H1 (cell line): Measurements from ENCODE around the gene DYNAP. TPM values are rescaled to one million over a fixed set of nuclear protein-coding genes. Genes with fewer than 3 reads are reported as not detected.
A peak's percentile ranks its signal among the peaks of the same experiment; 100 is the strongest.

Experiments
- CTCF ChIA-PET: fragments of 300-600 bp; sonication (Branson Sonifier 250); formaldehyde crosslinking; loops from one replicate; lab custom pipeline; 2021; ENCODE audit not compliant: partially characterized antibody; lab: Charles Lee
- POLR2A ChIA-PET: fragments of 300-600 bp; sonication (Branson Sonifier 250); formaldehyde crosslinking; loops from one replicate; lab custom pipeline; 2021; ENCODE audit warnings: inconsistent platforms; ENCODE audit not compliant: partially characterized antibody; lab: Charles Lee
- DNase-seq, 2 experiments: peaks; one replicate each; pipeline versions ENCODE4 v3.0.0 to v3.0.0-alpha.2; 2010 to 2022; ENCODE audit warnings: low spot score in 2 of 2, low read depth in 1 of 2, mixed read lengths in 1 of 2
- FAIRE-seq: peaks from 2 replicates; lab custom pipeline; 2011; peaks lifted over from hg19 to GRCh38; lab: Jason Lieb, UNC
- H2AFZ ChIP-seq: 2 replicates; pipeline ENCODE4 v1.8.1; 2012; ENCODE audit warnings: low read length, inconsistent platforms
- H2AK5ac ChIP-seq: 2 replicates; pipeline ENCODE4 v1.6.1; 2013; ENCODE audit warnings: low read depth, low read length
- H2BK120ac ChIP-seq: replicated peaks from 2 replicates; pipeline ENCODE3; 2013; ENCODE audit warnings: low read depth, low read length, inconsistent platforms
- H2BK12ac ChIP-seq: 2 replicates; pipeline ENCODE4 v1.6.1; 2013; ENCODE audit warnings: low read depth, low read length
- H2BK15ac ChIP-seq: 2 replicates; pipeline ENCODE4 v1.6.1; 2013; ENCODE audit warnings: low read length
- H2BK20ac ChIP-seq: 2 replicates; pipeline ENCODE4 v1.6.1; 2013; ENCODE audit warnings: low read length
- H2BK5ac ChIP-seq: 2 replicates; pipeline ENCODE4 v1.6.1; 2013; ENCODE audit warnings: low read depth, low read length
- H3K14ac ChIP-seq: 2 replicates; pipeline ENCODE4 v1.6.1; 2013; ENCODE audit warnings: inconsistent platforms; ENCODE audit not compliant: insufficient read length
- H3K18ac ChIP-seq: 2 replicates; pipeline ENCODE4 v1.6.1; 2013; ENCODE audit warnings: low read length; ENCODE audit errors: extremely low read depth
- H3K23ac ChIP-seq: 2 replicates; pipeline ENCODE4 v1.6.1; 2013; ENCODE audit warnings: inconsistent platforms; ENCODE audit not compliant: insufficient read length
- H3K23me2 ChIP-seq: 2 replicates; pipeline ENCODE4 v1.6.1; 2013; ENCODE audit warnings: low read depth, low read length
- H3K27ac ChIP-seq: 2 replicates; pipeline ENCODE4 v1.6.1; 2011; ENCODE audit warnings: low read depth, low read length, inconsistent platforms
- H3K27me3 ChIP-seq, 4 experiments: replicated peaks in 1 of 4; 1 replicate in 1 of 4; 2 replicates in 3 of 4; pipeline versions ENCODE4 v1.6.1 to v1.8.1; 2011 to 2013; ENCODE audit warnings: low read length in 3 of 4, mild to moderate bottlenecking in 3 of 4, inconsistent platforms in 2 of 4, mixed read lengths in 2 of 4, moderate library complexity in 1 of 4; ENCODE audit not compliant: control insufficient read depth in 3 of 4, insufficient read depth in 3 of 4; ENCODE audit errors: extremely low read depth in 1 of 4
- H3K36me3 ChIP-seq, 4 experiments: 2 replicates each; pipeline versions ENCODE4 v1.6.1 to v1.8.1; 2011 to 2013; ENCODE audit warnings: mild to moderate bottlenecking in 4 of 4, low read length in 3 of 4, moderate library complexity in 2 of 4, control low read depth in 1 of 4, inconsistent platforms in 1 of 4; ENCODE audit not compliant: insufficient read depth in 4 of 4, control insufficient read depth in 2 of 4
- H3K4ac ChIP-seq: replicated peaks from 2 replicates; pipeline ENCODE3; 2013; ENCODE audit warnings: low read length, low read depth, mixed read lengths, inconsistent platforms; ENCODE audit not compliant: insufficient read length
- H3K4me1 ChIP-seq, 4 experiments: replicated peaks in 1 of 4; 1 replicate in 1 of 4; 2 replicates in 3 of 4; pipeline versions ENCODE4 v1.6.1 to v1.8.1; 2011 to 2013; ENCODE audit warnings: low read length in 3 of 4, inconsistent platforms in 2 of 4, mixed read lengths in 1 of 4; ENCODE audit not compliant: insufficient read depth in 4 of 4, control insufficient read depth in 3 of 4
- H3K4me2 ChIP-seq, 2 experiments: 2 replicates each; pipeline versions ENCODE4 v1.6.1 to v1.8.1; 2011 to 2013; ENCODE audit warnings: low read depth in 2 of 2, low read length in 2 of 2, control low read depth in 1 of 2, inconsistent platforms in 1 of 2, mild to moderate bottlenecking in 1 of 2; ENCODE audit not compliant: insufficient read depth in 1 of 2
- H3K4me3 ChIP-seq, 4 experiments: fragments of 200-600, 300-600 bp in 1 of 4; sonication (generic), shearing (Covaris generic), sonication (Bioruptor Twin) in 1 of 4; 2 replicates each; pipeline versions ENCODE4 v1.5.1 to v1.8.1; 2011 to 2016; ENCODE audit warnings: low read length in 4 of 4, low read depth in 3 of 4, control low read depth in 2 of 4, inconsistent platforms in 2 of 4, mild to moderate bottlenecking in 2 of 4, mixed read lengths in 1 of 4, moderate library complexity in 1 of 4; ENCODE audit not compliant: insufficient read depth in 2 of 4; ENCODE audit errors: extremely low read depth in 1 of 4
- H3K56ac ChIP-seq: replicated peaks from 2 replicates; pipeline ENCODE3; 2013; ENCODE audit warnings: low read depth, mild to moderate bottlenecking, mixed read lengths, low read length, inconsistent platforms; ENCODE audit not compliant: insufficient read length
- H3K79me1 ChIP-seq: 2 replicates; pipeline ENCODE4 v1.6.1; 2013; ENCODE audit warnings: low read depth, low read length, control low read depth
- H3K79me2 ChIP-seq, 2 experiments: 2 replicates each; pipeline versions ENCODE4 v1.6.1 to v1.8.1; 2012 to 2013; ENCODE audit warnings: low read length in 2 of 2, mild to moderate bottlenecking in 2 of 2, inconsistent platforms in 1 of 2; ENCODE audit not compliant: insufficient read depth in 2 of 2, control insufficient read depth in 1 of 2
- H3K9ac ChIP-seq, 4 experiments: replicated peaks in 1 of 4; 1 replicate in 1 of 4; 2 replicates in 3 of 4; pipeline versions ENCODE4 v1.6.1 to v1.8.1; 2011 to 2013; ENCODE audit warnings: low read depth in 3 of 4, low read length in 3 of 4, control low read depth in 2 of 4, mild to moderate bottlenecking in 2 of 4, moderate library complexity in 2 of 4, inconsistent platforms in 1 of 4; ENCODE audit errors: extremely low read depth in 1 of 4
- H3K9me3 ChIP-seq, 2 experiments: 2 replicates each; pipeline versions ENCODE4 v1.6.1 to v1.8.1; 2012 to 2013; ENCODE audit warnings: mild to moderate bottlenecking in 2 of 2, moderate library complexity in 2 of 2, control low read depth in 1 of 2, inconsistent platforms in 1 of 2, low read depth in 1 of 2, low read length in 1 of 2, mixed read lengths in 1 of 2; ENCODE audit not compliant: insufficient read depth in 2 of 2
- H4K20me1 ChIP-seq, 2 experiments: replicated peaks in 1 of 2; 2 replicates each; pipeline versions ENCODE3 to v1.8.1; 2011 to 2013; ENCODE audit warnings: inconsistent platforms in 2 of 2, low read length in 2 of 2, mild to moderate bottlenecking in 1 of 2; ENCODE audit not compliant: insufficient read depth in 2 of 2, control insufficient read depth in 1 of 2
- H4K5ac ChIP-seq: 2 replicates; pipeline ENCODE4 v1.6.1; 2013; ENCODE audit warnings: low read length, low read depth, mixed read lengths, inconsistent platforms; ENCODE audit not compliant: insufficient read length
- H4K8ac ChIP-seq: 2 replicates; pipeline ENCODE4 v1.8.0; 2013; ENCODE audit warnings: mild to moderate bottlenecking, moderate library complexity, low read length, inconsistent platforms; ENCODE audit not compliant: insufficient read depth; ENCODE audit errors: extremely low read depth
- H4K91ac ChIP-seq: replicated peaks from 2 replicates; pipeline ENCODE3; 2013; ENCODE audit warnings: low read length, mixed read lengths, inconsistent platforms; ENCODE audit not compliant: insufficient read length
- CTBP2 ChIP-seq: IDR thresholded peaks from 2 replicates; pipeline ENCODE4 v1.7.0; 2011; ENCODE audit warnings: borderline replicate concordance, mild to moderate bottlenecking, moderate library complexity, mixed read lengths, low read length; ENCODE audit not compliant: insufficient read depth, insufficient read length
- EGR1 ChIP-seq: IDR thresholded peaks from 2 replicates; pipeline ENCODE4 v1.6.1; 2011; ENCODE audit warnings: low read depth, low read length, borderline replicate concordance
- EZH2 ChIP-seq: fragments of 200-600 bp; sonication (generic); IDR thresholded peaks from 2 replicates; pipeline ENCODE4 v1.7.1; 2012; ENCODE audit warnings: low read depth, mild to moderate bottlenecking, moderate library complexity, low read length, inconsistent platforms; ENCODE audit not compliant: severe bottlenecking
- GABPA ChIP-seq: IDR thresholded peaks from 2 replicates; pipeline ENCODE4 v1.6.1; 2011; ENCODE audit warnings: mild to moderate bottlenecking, low read length, moderate library complexity, borderline replicate concordance; ENCODE audit not compliant: insufficient read depth
- JUN ChIP-seq: IDR thresholded peaks from 2 replicates; pipeline ENCODE4 v1.6.1; 2011; ENCODE audit warnings: low read depth, mild to moderate bottlenecking, improper control_type of control experiment, low read length
- NANOG ChIP-seq: IDR thresholded peaks from 2 replicates; pipeline ENCODE4 v1.6.1; 2011; ENCODE audit warnings: low read length, low read depth, mild to moderate bottlenecking, inconsistent platforms; ENCODE audit not compliant: insufficient read depth, poor library complexity, severe bottlenecking
- POLR2A ChIP-seq, 2 experiments: IDR thresholded peaks; 1 replicate in 1 of 2; 2 replicates in 1 of 2; pipeline ENCODE4 v1.6.1; 2011; ENCODE audit warnings: low read depth in 2 of 2, low read length in 2 of 2, mild to moderate bottlenecking in 2 of 2; ENCODE audit errors: control extremely low read depth in 1 of 2
- RAD21 ChIP-seq, 2 experiments: IDR thresholded peaks in 1 of 2; conservative IDR thresholded peaks in 1 of 2; 2 replicates each; pipeline ENCODE4 v1.6.1; 2011; ENCODE audit warnings: low read depth in 2 of 2, low read length in 2 of 2, improper control_type of control experiment in 1 of 2, inconsistent platforms in 1 of 2, mild to moderate bottlenecking in 1 of 2, moderate library complexity in 1 of 2
- RBBP5 ChIP-seq: IDR thresholded peaks from 2 replicates; pipeline ENCODE4 v1.7.1; 2012; ENCODE audit warnings: low read depth, mild to moderate bottlenecking, inconsistent platforms, low read length, moderate library complexity, borderline replicate concordance
- RXRA ChIP-seq: IDR thresholded peaks from 2 replicates; pipeline ENCODE4 v1.6.1; 2011; ENCODE audit warnings: low read depth, mild to moderate bottlenecking, low read length, moderate library complexity; ENCODE audit not compliant: insufficient read depth
- SIN3A ChIP-seq, 2 experiments: IDR thresholded peaks in 1 of 2; conservative IDR thresholded peaks in 1 of 2; 2 replicates each; pipeline ENCODE4 v1.6.1; 2011 to 2012; ENCODE audit warnings: low read length in 2 of 2, improper control_type of control experiment in 1 of 2, low read depth in 1 of 2, mild to moderate bottlenecking in 1 of 2
- SIX5 ChIP-seq: IDR thresholded peaks from 2 replicates; pipeline ENCODE4 v1.6.1; 2011; ENCODE audit warnings: mild to moderate bottlenecking, low read depth, low read length
- SUZ12 ChIP-seq: fragments of 200-600 bp; sonication (generic); IDR thresholded peaks from 2 replicates; pipeline ENCODE4 v1.6.1; 2012; ENCODE audit warnings: mild to moderate bottlenecking, inconsistent platforms, low read length, moderate library complexity, mixed read lengths
- ZNF274 ChIP-seq: IDR thresholded peaks from 2 replicates; pipeline ENCODE4 v1.7.0; 2012; ENCODE audit warnings: low read length, borderline replicate concordance; ENCODE audit errors: extremely low read depth
- whole genome bisulfite sequencing, 2 experiments: shearing (Covaris generic) in 1 of 2; methylation state at CpG; one replicate each; pipeline versions ENCODE4 v1.1.6 to v1.1.7; 2013 to 2015; ENCODE audit warnings: low lambda C conversion rate in 2 of 2, mixed read lengths in 2 of 2, inconsistent platforms in 1 of 2, low coverage in 1 of 2, missing lambda C conversion rate in 1 of 2; ENCODE audit not compliant: insufficient replicate concordance in 2 of 2, insufficient coverage in 1 of 2, insufficient read length in 1 of 2; ENCODE audit errors: extremely low coverage in 1 of 2, missing lambda C conversion rate in 1 of 2; 5-methylcytosine and 5-hydroxymethylcytosine counted together
- polyA plus RNA-seq, 7 experiments: library from polyadenylated mRNA; depleted of rRNA in 3 of 7; stranded (reverse) in 5 of 7; unstranded in 2 of 7; fragments of >200 nt in 5 of 7; fragments of 200-250 nt in 2 of 7; gene quantifications; 1 replicate in 5 of 7; 2 replicates in 1 of 7; 4 replicates in 1 of 7; pipeline versions ENCODE4 v1.2.1 to v1.2.3, GENCODE V29; 2011 to 2013; ENCODE audit warnings: missing spikeins in 2 of 7, mixed read lengths in 2 of 7
- total RNA-seq: library from RNA; stranded (reverse); fragmentation: NEBNext Ultra II Directional; extraction: Animal tissue kit (Norgen Biotek cat#: 25700); gene quantifications from 2 replicates; pipeline ENCODE4 v1.2.1, GENCODE V29; 2021

Gene DYNAP
- total and polyA plus RNA-seq, 2 of the 8 experiments (the other 6 are each of a cell fraction or from before 2014, with no cell fraction given): 0.22 to 1.5 TPM

DNA sequence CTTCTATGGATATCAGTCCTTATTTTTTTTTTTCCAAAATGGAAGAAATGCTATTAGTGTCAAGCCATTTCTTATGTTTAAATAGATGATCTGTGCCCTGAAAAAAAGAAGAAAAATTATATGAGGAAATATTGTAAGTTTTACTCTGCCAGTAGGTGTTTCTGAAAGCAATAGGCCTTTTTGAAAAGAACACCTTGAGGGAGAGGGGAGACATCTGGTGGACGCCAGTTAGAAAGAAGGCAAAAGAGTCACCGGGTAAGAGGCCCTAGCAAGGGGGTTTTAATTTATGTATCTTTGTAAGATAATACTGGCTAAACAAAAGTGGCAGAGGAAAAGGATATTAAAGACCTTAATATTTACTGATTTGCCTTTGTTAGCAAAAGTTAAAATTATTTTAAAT is 56.1 kb downstream of the DYNAP start:
- no peak overlapping the region for H3K4me3 ChIP-seq
- H4K20me1 ChIP-seq: no peaks in the 10 kb centered on the region
- POLR2A ChIA-PET: no interaction called here
- no peak overlapping the region for H2BK20ac ChIP-seq
- peak; percentile 45 for FAIRE-seq
- no peak overlapping the region for H4K91ac ChIP-seq
- H3K9ac ChIP-seq: no peak overlapping the region
- 6% methylated on average over 2 of the region's 2 CpGs; no CpG with 5 or more reads in 1 of the 2 experiments for WGBS, 2 experiments
- no peak overlapping the region for H2BK5ac ChIP-seq
- no peak overlapping the region for H3K56ac ChIP-seq
- H2BK15ac ChIP-seq: no peak overlapping the region
- no peaks in the 10 kb centered on the region for H3K79me2 ChIP-seq
- no peak overlapping the region for H4K8ac ChIP-seq
- H3K23me2 ChIP-seq: no peaks in the 10 kb centered on the region
- no peak overlapping the region for H3K4ac ChIP-seq
- H3K14ac ChIP-seq: no peak overlapping the region
- no peaks in the 10 kb centered on the region for H3K9me3 ChIP-seq
- DNase-seq: peak in 1 of 2 experiments; percentile 15
- H2AFZ ChIP-seq: no peak overlapping the region
- H3K27me3 ChIP-seq: no peaks in the 10 kb centered on the region
- no peak overlapping the region for H2BK120ac ChIP-seq
- H4K5ac ChIP-seq: no peak overlapping the region
- H3K23ac ChIP-seq: no peak overlapping the region
- no peak overlapping the region for H3K18ac ChIP-seq
- no peak overlapping the region for H3K4me2 ChIP-seq
- no peaks in the 10 kb centered on the region for H3K36me3 ChIP-seq
- CTCF ChIA-PET: interaction anchor here (0.6 to 3.1 kb wide), 12 partner anchors 11 to 1856 kb away, joined by 3 to 21 read pairs (median 3); no protein-coding TSS in a partner anchor
- H3K4me1 ChIP-seq: no peaks in the 10 kb centered on the region
- H2AK5ac ChIP-seq: no peak overlapping the region
- no peak overlapping the region for H3K27ac ChIP-seq
- no peak overlapping the region for H2BK12ac ChIP-seq
- no peaks in the 10 kb centered on the region for H3K79me1 ChIP-seq
- TF ChIP-seq POLR2A (IDR thresholded peaks at IDR 0.05; ENCODE audit: control extremely low read depth in 1 of 2, low read depth in 2 of 2, low read length in 2 of 2) (no peak), EGR1 (no peak), EZH2 (no peak), SIX5 (no peak), RBBP5 (no peak), NANOG (no peak), RAD21 (IDR thresholded peaks at IDR 0.05 in 1 of 2, conservative IDR thresholded peaks at IDR 0.05 in 1 of 2; ENCODE audit: low read depth in 2 of 2, low read length in 2 of 2) (peak; percentile 88 to 90), ZNF274 (no peak), RXRA (no peak), JUN (no peak), SIN3A (conservative IDR thresholded peaks at IDR 0.05 in 1 of 2, IDR thresholded peaks at IDR 0.05 in 1 of 2; ENCODE audit: low read depth in 1 of 2, low read length in 2 of 2) (no peak), CTBP2 (no peak), GABPA (no peak), SUZ12 (no peak)
